Measurements from ENCODE around the gene TTC33. TPM values are rescaled to one million over a fixed set of nuclear protein-coding genes. Genes with fewer than 3 reads are reported as not detected.
"Not testable (repeated sequence)": the region's sequence is repeated elsewhere in the genome, so short reads cannot be mapped to it uniquely, and the experiment has no call there.

The TTC33 gene
- total RNA-seq, 1 donor = 18.6 TPM

GRCh38 chr5:40652441-40653220 is 103.1 kb downstream of the TTC33 start:
- TF ChIP-seq CTCF (IDR thresholded peaks at IDR 0.05; ENCODE audit: insufficient read depth, low read depth, low read length) = no peak
- DNase-seq (ENCODE audit: low read depth) = no peak

GRCh38 chr5:40651201-40651600 is 104.6 kb downstream of the TTC33 start:
- no peak for DNase-seq (ENCODE audit: low read depth)
- H3K4me3 ChIP-seq (ENCODE audit: low read depth, low read length) = no peak overlapping the region
- no peak for TF ChIP-seq CTCF (IDR thresholded peaks at IDR 0.05; ENCODE audit: insufficient read depth, low read depth, low read length)

More at GRCh38 chr5:40652441-40653220, 103.1 kb downstream of the TTC33 start:
- H3K4me3 ChIP-seq (ENCODE audit: low read depth, low read length) = no peak overlapping the region

GRCh38 chr5:40649463-40650030 is 106.2 kb downstream of the TTC33 start:
- TF ChIP-seq CTCF (IDR thresholded peaks at IDR 0.05; ENCODE audit: insufficient read depth, low read depth, low read length) = no peak
- DNase-seq (ENCODE audit: low read depth) = no peak
- no peak overlapping the region for H3K4me3 ChIP-seq (ENCODE audit: low read depth, low read length)

- H3K4me3 ChIP-seq (ENCODE audit: low read depth, low read length) = no peak overlapping the region
- DNase-seq (ENCODE audit: low read depth) = no peak
- no peak for TF ChIP-seq CTCF (IDR thresholded peaks at IDR 0.05; ENCODE audit: insufficient read depth, low read depth, low read length)
Observed at GRCh38 chr5:40648150-40648549, 107.6 kb downstream of the TTC33 start.

GRCh38 chr5:40646266-40646665 is 109.5 kb downstream of the TTC33 start:
- TF ChIP-seq CTCF (IDR thresholded peaks at IDR 0.05; ENCODE audit: insufficient read depth, low read depth, low read length) = no peak
- no peak for DNase-seq (ENCODE audit: low read depth)
- no peak overlapping the region for H3K4me3 ChIP-seq (ENCODE audit: low read depth, low read length)

- DNase-seq (ENCODE audit: low read depth); H3K4me3 ChIP-seq (ENCODE audit: low read depth, low read length): not testable (repeated sequence)
Observed at GRCh38 chr5:40639531-40639930, 116.2 kb downstream of the TTC33 start.

- no peak for TF ChIP-seq CTCF (IDR thresholded peaks at IDR 0.05; ENCODE audit: insufficient read depth, low read depth, low read length)
- no peak overlapping the region for H3K4me3 ChIP-seq (ENCODE audit: low read depth, low read length)
- no peak for DNase-seq (ENCODE audit: low read depth)
Observed at GRCh38 chr5:40634593-40634992, 121.2 kb downstream of the TTC33 start.

Measured in fibroblast of villous mesenchyme (primary cell).